HG03521 (cell line): ENCODE measurements around the gene ITGB7.
A peak's percentile ranks its signal among the peaks of the same experiment; 100 is the strongest.

Source experiments
- ATAC-seq: cut with Tn5 transposase; IDR thresholded peaks from one replicate; pipeline ENCODE4 v1.9.1; 2021; ENCODE audit warnings: mild to moderate bottlenecking, moderate library complexity; ENCODE audit not compliant: unreplicated experiment

The ITGB7 gene

GRCh38 chr12:53231671-53231920 is 24.5 kb upstream of the ITGB7 start:
- no peak for ATAC-seq

DNA sequence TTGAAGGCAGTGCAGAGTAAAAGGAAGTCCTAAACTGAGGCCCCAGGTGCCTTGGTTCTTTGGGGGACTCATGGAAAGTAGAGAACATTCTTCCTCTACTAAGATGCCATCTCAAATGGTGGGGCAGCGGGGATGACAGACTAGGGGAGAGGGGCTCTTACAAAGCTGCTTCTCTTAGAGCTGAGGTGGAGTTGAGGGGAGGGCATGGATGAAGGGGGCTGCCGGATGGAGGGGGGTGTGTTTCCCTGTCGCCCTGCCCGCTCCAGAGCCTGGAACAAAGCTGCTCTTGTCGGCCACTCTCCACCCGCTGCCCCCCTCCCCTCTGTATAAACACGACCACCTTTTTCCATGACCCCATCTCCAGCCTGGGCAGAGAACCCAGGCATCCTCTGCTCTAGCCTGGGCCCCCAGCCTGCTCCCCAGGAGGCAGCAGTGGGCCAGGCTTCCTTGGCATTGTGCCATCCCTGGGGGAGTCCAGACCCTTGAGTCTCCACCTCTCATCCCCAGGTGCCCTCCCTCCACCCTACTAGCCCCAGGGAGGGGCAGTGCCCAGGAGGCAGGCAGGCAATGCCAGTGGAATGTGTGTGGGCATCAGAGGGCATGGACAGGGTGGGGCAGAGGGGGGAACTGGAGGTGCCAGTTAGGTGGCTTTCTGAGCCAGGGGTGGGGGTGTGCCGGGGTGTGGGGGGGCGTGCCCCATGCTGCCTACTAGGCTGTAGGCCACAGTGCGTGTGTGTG is 23.2 kb upstream of the ITGB7 start:
- ATAC-seq, result no peak

GRCh38 chr12:53229454-53229853 is 22.4 kb upstream of the ITGB7 start:
- no peak for ATAC-seq

GRCh38 chr12:53227836-53228235 is 20.8 kb upstream of the ITGB7 start:
- no peak for ATAC-seq

DNA sequence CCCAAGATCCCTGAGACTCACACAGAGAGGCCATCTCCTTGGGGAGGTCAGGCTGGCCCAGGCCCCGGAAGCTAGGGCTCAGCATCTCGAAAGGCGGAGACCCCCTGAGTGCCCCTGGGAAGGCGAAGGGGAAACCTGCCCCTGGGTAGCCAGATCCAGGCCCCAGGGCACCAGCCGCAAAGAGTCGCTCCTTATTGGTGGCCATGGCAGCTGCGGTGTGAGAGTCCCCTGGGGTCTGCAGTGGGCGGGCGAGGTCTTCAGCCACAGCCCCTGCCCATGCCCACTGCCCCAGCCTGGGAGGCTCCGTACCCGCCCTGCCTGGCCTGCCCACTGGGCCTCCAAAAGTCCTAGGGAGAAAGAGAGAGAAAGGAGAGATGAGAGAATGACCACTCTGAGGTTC is 20.3 kb upstream of the ITGB7 start:
- ATAC-seq, result no peak

DNA sequence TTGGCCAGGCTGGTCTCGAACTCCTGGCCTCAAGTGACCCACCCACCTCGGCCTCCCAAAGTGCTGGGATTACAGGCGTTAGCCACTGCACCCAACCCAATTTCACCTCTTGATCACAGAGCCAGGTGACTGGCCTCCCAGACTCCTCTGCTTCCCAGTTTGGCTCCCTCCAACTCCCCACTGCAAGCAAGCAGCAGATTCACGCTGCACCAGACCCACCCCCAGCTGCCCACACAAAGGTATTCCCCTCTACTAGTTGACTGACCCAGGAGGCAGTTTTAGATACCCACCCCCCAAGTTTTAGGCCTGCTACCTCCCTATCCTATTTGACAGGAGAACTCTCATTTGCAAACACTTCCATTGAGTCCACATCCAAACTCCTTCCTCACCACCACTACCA is 19.8 kb upstream of the ITGB7 start:
- ATAC-seq, result no peak

DNA sequence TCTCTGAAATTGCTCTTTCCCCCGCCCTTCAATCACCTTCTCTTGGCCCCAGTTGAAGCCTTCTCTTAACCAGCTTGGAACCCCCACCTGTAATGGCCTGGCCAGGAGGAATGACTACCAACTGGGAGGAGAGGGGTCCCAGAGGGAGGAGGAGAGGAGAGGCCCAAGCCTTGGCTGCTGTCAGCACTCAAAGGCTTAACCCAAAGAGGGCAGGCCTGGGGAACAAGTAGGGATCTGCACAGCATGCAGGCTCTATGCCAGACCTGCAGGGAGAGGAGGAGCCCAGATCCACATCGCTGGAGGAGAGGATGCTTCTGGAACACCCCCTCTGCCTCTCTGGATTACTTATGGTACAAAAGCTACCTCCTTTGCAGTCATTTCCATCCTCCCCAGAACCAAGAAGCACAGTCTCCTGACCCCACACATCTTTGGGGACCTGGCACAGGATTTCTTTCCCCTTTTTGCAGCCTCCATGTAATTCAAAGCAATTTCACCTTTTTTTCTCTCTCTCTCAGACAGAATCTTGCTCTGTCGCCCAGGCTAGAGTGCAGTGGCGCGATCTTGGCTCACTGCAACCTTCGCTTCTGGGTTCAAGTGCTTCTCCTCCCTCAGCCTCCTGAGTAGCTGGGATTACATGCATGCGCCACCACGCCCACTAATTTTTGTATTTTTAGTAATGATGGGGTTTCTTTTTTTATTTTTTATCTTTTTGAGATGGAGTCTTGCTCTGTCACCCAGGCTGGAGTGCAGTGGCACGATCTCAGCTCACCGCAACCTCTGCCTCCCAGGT is 18.8 kb upstream of the ITGB7 start:
- ATAC-seq, result no peak

DNA sequence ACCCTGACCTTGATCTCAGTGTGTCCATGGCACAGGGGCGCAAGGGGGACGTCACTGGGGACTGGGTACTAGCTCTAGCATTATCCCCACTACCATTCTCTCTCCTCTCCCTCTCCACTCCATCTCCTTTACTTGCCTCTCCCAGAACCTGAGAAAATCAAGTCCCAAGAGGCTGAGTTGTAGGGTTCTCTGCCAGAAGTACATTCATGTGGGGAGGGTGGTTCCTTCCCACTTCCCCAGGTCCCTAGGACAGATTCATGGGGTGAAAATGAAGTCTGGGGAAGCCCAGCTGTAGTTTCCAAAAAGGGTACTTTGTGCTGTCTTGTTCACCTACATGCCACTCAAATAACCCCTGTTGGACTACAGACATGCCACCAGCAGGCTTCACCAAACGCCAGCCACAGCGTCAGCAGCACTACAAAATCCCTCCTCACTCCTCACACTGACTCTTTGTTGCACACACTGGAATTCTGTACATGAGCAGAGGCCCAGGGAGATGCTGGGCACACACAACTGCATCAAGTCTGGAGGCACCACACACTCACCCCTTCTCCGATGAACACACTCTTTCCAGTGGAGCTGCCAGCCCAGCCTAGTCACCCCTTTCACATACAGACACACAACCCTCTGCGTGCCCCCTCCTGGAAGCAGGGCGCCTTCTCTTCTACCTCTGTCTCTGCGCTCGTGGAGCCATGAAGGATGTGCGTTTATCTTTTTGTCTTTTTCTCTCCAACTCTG is 18.0 kb upstream of the ITGB7 start:
- ATAC-seq, result no peak

DNA sequence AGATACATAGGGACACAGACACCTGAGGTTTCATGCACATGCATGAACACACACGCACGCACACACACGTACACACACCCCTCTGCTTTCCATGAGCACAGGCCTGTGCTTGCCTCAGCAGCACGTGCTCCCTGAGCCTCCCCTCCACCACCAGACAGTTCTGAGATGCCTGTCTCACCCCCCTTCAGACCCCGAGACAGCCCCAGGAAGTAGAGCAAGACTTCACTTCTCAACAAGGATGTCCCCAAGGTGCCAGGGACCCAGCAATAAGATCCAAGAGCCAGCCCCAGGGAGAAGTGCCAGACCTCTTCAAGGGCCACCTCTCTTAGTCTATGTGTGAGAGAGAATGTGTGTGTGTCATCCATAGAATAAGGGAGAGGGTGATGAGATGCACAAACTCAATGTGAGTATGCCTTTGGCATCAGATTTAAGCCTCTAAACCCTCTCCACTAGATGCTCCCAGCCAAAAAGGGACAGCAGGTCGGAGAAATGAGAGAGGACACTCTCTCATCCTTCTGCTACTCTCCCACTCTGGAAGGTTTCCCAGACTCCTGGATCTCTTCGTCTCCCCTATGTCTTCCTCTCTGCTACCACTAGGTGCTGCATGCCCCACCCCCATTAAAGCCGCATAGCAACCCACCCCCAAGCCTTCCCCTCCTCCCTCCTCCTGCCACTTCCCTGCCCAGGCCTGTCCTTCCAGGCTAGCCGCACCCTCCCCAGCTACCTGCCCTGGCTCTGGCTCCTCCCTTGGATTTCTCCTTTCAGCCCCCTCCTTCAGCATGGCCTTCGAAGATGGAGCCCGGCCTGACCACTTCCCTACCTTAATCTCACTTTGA is 17.2 kb upstream of the ITGB7 start:
- no peak for ATAC-seq

DNA sequence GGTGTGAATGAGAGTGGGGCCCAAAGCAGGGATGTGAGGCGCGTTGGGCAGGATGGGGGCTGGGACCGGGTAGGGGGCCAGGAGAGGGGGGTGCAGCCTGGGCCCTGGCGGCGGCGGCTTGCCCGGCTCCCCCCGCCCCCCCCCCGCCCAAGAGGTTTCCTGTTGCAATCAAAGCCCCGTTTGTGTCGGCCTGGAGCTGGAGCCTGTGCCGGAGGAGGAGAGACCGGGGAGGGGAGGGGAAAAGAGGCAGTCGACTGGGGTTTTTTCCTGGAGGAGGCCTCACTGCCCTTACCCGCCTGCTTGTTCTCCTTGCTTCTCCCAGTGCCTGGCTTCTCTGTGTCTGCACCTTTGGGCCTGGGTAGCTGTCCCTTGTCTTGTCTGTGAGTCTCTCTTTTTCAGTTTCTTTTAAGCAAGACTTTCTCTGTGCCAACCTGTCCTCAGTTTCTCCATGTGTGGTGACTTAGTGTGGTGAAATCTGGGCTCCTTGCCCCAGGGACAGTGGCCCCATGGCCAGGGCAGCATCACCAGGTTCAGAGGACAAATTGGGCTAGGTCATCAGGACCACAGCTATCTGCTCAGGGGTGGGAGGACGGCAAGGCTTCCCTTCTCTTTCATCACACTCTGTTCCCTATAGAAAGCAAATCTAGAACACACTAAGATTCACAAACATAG is 16.5 kb upstream of the ITGB7 start:
- no peak for ATAC-seq

DNA sequence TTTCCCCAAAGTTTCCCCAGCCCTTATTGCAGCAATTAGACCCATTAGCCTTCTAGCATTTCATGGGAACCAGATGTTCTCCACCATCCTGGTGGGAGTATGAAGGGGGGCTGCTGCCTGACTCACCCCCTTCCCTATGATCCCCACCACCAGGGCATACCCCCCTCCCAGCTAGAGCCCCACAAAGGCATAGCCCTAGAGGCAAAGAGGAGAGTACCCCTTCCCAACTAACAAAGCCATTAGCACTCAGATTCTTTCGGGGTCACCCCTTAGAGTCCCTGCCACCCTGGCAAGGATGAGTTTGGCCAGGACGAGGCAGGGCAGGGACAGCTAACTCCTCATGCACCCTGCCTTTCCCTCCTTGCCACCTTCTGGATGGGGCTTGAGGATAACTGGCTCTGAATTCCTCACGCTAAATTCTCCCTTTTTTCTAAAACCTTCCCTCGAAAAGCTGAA is 15.8 kb upstream of the ITGB7 start:
- no peak for ATAC-seq

GRCh38 chr12:53222170-53222721 is 15.2 kb upstream of the ITGB7 start:
- ATAC-seq, result no peak

GRCh38 chr12:53221203-53222080 is 14.4 kb upstream of the ITGB7 start:
- ATAC-seq, result peak; percentile 24

DNA sequence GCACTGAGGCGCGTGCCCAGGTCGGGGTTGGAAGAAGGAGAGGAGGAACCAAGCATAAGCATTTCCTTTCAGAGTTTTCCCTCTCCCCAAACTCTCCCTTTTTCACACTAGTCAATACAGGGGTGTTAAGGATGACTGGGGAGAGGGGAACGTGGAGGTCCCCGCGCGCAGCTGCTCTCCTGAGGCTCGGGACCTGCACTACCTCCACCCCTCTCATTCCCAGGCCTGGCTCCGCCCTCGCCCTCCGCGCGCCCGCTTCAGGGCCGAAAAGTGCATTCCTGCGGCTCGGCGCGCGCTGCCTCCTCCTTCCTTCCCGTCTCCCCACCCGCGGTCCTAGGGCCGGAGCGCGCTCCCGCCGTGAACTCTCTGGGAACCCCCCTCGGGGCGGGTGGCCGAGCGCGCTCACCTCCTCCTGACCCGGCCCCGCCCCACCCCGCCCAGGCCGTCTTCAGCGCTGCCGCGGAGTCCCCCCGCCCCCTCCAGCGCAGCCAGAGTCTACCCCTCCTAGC is 13.7 kb upstream of the ITGB7 start:
- ATAC-seq, result peak; percentile 47

- peak; percentile 35 for ATAC-seq
These were observed 13.1 kb upstream of the ITGB7 start for GRCh38 chr12:53219956-53220693.

DNA sequence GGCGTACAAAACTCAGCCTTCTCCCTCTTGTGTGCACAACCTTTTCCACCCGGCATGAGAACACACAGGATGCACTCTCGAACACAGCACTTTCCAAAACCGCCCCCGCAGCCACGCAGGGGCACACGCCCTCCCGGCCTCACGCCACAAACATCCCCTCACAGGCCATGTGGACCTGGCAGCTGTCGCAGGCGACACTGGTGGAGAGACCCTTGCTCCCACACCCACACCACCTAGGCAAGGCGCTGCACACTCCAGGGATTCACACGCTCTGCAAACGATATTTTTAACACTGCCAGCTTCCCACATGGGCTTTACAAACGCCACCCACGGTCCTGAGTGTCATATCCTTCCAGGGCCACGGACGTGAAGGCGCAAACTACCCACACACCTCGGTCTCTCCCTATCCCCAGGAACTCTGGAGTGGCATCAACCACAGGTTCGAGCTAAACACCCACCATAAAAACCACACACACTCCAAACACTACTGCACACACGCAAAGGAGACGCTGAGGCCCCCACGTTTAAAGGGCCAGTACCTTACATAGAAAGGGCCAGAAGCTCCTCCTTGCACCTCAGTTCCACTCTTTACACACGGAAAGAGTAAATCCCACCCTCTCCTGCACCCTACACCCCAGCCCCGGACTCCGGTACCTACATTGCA is 12.4 kb upstream of the ITGB7 start:
- ATAC-seq, result no peak

GRCh38 chr12:53218551-53219291 is 11.7 kb upstream of the ITGB7 start:
- no peak for ATAC-seq
